Kidney (tissue), 14 donors: ENCODE measurements around the gene DNAJC5G. TPM values are rescaled to one million over a fixed set of nuclear protein-coding genes. Genes with fewer than 3 reads are reported as not detected.

ENCODE experiments used
- DNase-seq, 5 donors: peaks; one replicate each; pipeline ENCODE4 v3.0.0-alpha.2; 2013 to 2020
- FAIRE-seq: peaks from 2 replicates; lab custom pipeline; 2012; peaks lifted over from hg19 to GRCh38; lab: Jason Lieb, UNC
- H3K27ac ChIP-seq, 2 donors: one replicate each; pipeline ENCODE4 v1.7.0; 2013; ENCODE audit warnings: low read depth in 2 of 2, low read length in 2 of 2, inconsistent platforms in 1 of 2
- H3K27me3 ChIP-seq: one replicate; pipeline ENCODE4 v1.7.1; 2013; ENCODE audit warnings: low read length, inconsistent platforms; ENCODE audit not compliant: control insufficient read depth, insufficient read depth
- H3K36me3 ChIP-seq, 3 donors: one replicate each; pipeline versions ENCODE4 v1.7.0 to v1.7.1; 2013; ENCODE audit warnings: low read length in 3 of 3, control low read depth in 1 of 3, inconsistent platforms in 1 of 3; ENCODE audit not compliant: insufficient read depth in 3 of 3, control insufficient read depth in 2 of 3
- H3K4me1 ChIP-seq, 3 donors: one replicate each; pipeline versions ENCODE4 v1.7.0 to v1.7.1; 2013; ENCODE audit warnings: low read length in 3 of 3, inconsistent platforms in 1 of 3, low read depth in 1 of 3; ENCODE audit not compliant: control insufficient read depth in 2 of 3, insufficient read depth in 2 of 3
- H3K4me3 ChIP-seq, 3 donors: one replicate each; pipeline versions ENCODE4 v1.7.0 to v1.8.1; 2013; ENCODE audit warnings: low read length in 3 of 3, control low read depth in 1 of 3, inconsistent platforms in 1 of 3
- H3K9ac ChIP-seq, 3 donors: one replicate each; pipeline versions ENCODE4 v1.7.0 to v1.7.1; 2013; ENCODE audit warnings: low read length in 3 of 3, control low read depth in 1 of 3, inconsistent platforms in 1 of 3
- H3K9me3 ChIP-seq, 3 donors: one replicate each; pipeline versions ENCODE4 v1.7.0 to v1.7.1; 2013; ENCODE audit warnings: low read length in 3 of 3, control low read depth in 1 of 3, inconsistent platforms in 1 of 3; ENCODE audit not compliant: control insufficient read depth in 2 of 3, insufficient read depth in 1 of 3
- CTCF ChIP-seq: IDR thresholded peaks from 3 replicates; pipeline ENCODE4 v1.5.1; 2012; ENCODE audit warnings: mild to moderate bottlenecking, moderate library complexity, borderline replicate concordance; ENCODE audit not compliant: insufficient read depth; ENCODE audit errors: extremely low read depth
- intact Hi-C: fragments of 100-400 bp; cut with DNase I; formaldehyde crosslinking; loops from one replicate; pipeline ENCODE4 v1.11.1; 2022
- polyA plus RNA-seq: library from polyadenylated mRNA; stranded (reverse); fragments of 350-450 nt; fragmentation: Illumina TruSeq; extraction: RNeasy Lipid Tissue Mini Kit (QIAGEN cat#74804); gene quantifications from one replicate; pipeline ENCODE4 v1.2.3, GENCODE V29; 2014; ENCODE audit warnings: low read depth, low replicate concordance; ENCODE audit not compliant: insufficient read depth
- total RNA-seq: library from RNA; stranded (reverse); fragmentation: NEBNext Ultra II Directional; extraction: Animal tissue kit (Norgen Biotek cat#: 25700); gene quantifications from one replicate; pipeline ENCODE4 v1.2.1, GENCODE V29; 2021
- donor health status: control.
- donor health status: control.
- donor health status: control.
- donor health status: control.
- donor health status: control.
- donor health status: DM: yes; HTN: yes; CAD: no.
- donor health status: Normal renal cell carcinoma (clear cell type).

DNAJC5G gene
- total and polyA plus RNA-seq, 2 donors from 2014 or later, result not detected

DNA sequence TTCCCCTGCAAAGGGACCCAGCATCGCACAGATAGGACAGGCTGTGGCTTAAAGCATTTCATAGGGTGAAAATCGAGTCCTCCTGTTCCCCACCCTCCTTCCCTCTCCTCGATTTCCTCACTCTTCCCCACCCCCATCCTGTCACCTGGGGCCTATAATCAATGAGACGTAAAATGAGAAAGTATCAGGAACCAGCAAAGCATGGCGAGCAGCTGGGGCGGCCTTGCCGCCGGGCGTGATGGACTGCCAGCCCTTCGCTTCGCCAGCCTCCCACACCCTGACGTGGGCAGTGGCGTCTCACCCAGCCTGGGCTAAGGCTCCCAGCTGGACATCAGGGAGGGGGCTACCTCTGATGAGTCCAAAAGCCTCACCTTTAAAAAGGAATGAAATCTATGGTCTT is 23.5 kb upstream of the DNAJC5G start:
- DNase-seq, result peak in 4 of 5 donors; percentile 54 to 69 (median 60)

DNA sequence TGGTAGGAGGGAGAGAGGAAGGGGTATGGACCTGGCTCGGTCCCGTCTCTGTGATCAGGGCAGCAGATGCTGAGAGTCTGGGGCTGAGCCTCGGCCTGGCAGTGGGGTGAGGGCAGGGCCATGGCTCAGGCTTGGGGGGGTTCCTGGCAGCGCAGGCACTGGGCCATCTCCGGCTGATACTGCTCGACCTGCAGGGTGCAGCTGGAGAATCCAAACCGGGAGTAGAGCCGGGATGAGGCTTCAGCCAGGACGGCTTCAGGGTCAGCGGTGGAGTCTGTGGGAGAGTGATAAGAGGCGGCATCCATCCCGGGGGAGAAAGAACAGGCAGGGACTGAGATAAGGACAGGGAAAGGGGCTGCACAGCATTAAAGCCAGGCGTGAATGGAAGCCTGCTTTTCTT is 20.0 kb upstream of the DNAJC5G start:
- no peaks in the 10 kb centered on the region for H3K27me3 ChIP-seq
- FAIRE-seq, result no peak

More for the DNA sequence above, 23.5 kb upstream of the DNAJC5G start:
- Histone ChIP-seq H3K4me3 (no peak overlapping the region), H3K36me3 (no peaks in the 10 kb centered on the region), H3K4me1 (peaks cover 0 to 4% (median 0%) of the 10 kb centered on the region in 3 donors), H3K9me3 (no peaks in the 10 kb centered on the region), H3K9ac (no peak overlapping the region), H3K27me3 (no peaks in the 10 kb centered on the region), H3K27ac (no peak overlapping the region)
- intact Hi-C loops, result no loop called here
- no peak for TF ChIP-seq CTCF
- no peak for FAIRE-seq

GRCh38 chr2:27255660-27256059 is 19.6 kb upstream of the DNAJC5G start:
- no peaks in the 10 kb centered on the region for H3K9me3 ChIP-seq

More for the DNA sequence above, 20.0 kb upstream of the DNAJC5G start:
- no peaks in the 10 kb centered on the region for H3K9me3 ChIP-seq
- TF ChIP-seq CTCF, result no peak
- intact Hi-C loops, result no loop called here
- no peak overlapping the region for H3K4me3 ChIP-seq
- no peaks in the 10 kb centered on the region for H3K36me3 ChIP-seq
- H3K27ac ChIP-seq, result no peak overlapping the region
- no peak overlapping the region for H3K9ac ChIP-seq
- H3K4me1 ChIP-seq, result no peaks in the 10 kb centered on the region
- no peak for DNase-seq

More at GRCh38 chr2:27255660-27256059, 19.6 kb upstream of the DNAJC5G start:
- Histone ChIP-seq H3K27ac (no peak overlapping the region), H3K4me3 (no peak overlapping the region), H3K9ac (no peak overlapping the region), H3K27me3 (peaks cover under 1% of the 10 kb centered on the region), H3K4me1 (no peaks in the 10 kb centered on the region), H3K36me3 (no peaks in the 10 kb centered on the region)
- FAIRE-seq, result no peak
- intact Hi-C loops, result no loop called here
- TF ChIP-seq CTCF, result no peak
- no peak for DNase-seq
